HepG2 (cell line): ENCODE measurements around the gene NT5DC1. TPM values are rescaled to one million over a fixed set of nuclear protein-coding genes. Genes with fewer than 3 reads are reported as not detected.

Experiments used
- BCL6 ChIP-seq: IDR thresholded peaks from 2 replicates; pipeline ENCODE4 v1.6.1; 2016; ENCODE audit warnings: missing genetic modification reagents, missing compliant biosample characterization
- ZHX1 ChIP-seq: sonication (generic); formaldehyde crosslinking; IDR thresholded peaks from 2 replicates; pipeline ENCODE4 v1.8.1; 2022; ENCODE audit warnings: low read depth, mild to moderate bottlenecking, missing genetic modification reagents
- ZNF468 ChIP-seq: sonication (generic); formaldehyde crosslinking; IDR thresholded peaks from 2 replicates; pipeline ENCODE4 v1.8.0; 2022; ENCODE audit warnings: mild to moderate bottlenecking, moderate library complexity, missing genetic modification reagents
- ZNF513 ChIP-seq: sonication (generic); formaldehyde crosslinking; conservative IDR thresholded peaks from 2 replicates; pipeline ENCODE4 v1.5.0; 2020; ENCODE audit warnings: missing genetic modification reagents
- polyA plus RNA-seq, 8 experiments: library from polyadenylated mRNA; depleted of rRNA in 3 of 8; stranded (reverse) in 7 of 8; unstranded in 1 of 8; fragments of >200 nt; fragmentation: Illumina TruSeq in 4 of 8; extraction: Trizol in 4 of 8; gene quantifications; 2 replicates each; pipeline versions ENCODE4 v1.2.1 to v1.2.3, GENCODE V29; 2011 to 2016; ENCODE audit warnings: low read depth in 4 of 8, missing spikeins in 1 of 8, mixed read lengths in 1 of 8; ENCODE audit not compliant: insufficient read depth in 1 of 8
- total RNA-seq, 5 experiments: library from RNA; depleted of rRNA; stranded (reverse); fragments of >200 nt; fragmentation: Illumina TruSeq; extraction: Trizol; gene quantifications; 2 replicates each; pipeline ENCODE4 v1.2.3, GENCODE V29; 2016; ENCODE audit warnings: low read depth in 1 of 5
- TF ChIP-seq, protein P1 (sequence below): sonication (generic); formaldehyde crosslinking; IDR thresholded peaks from 2 replicates; pipeline ENCODE4 v1.9.0; 2021; ENCODE audit warnings: missing genetic modification reagents, mild to moderate bottlenecking, borderline replicate concordance
- TF ChIP-seq, protein P2 (sequence below): sonication (generic); formaldehyde crosslinking; IDR thresholded peaks from 2 replicates; pipeline ENCODE4 v1.8.0; 2023; ENCODE audit warnings: mild to moderate bottlenecking, missing genetic modification reagents
- TF ChIP-seq, protein P3 (sequence below): sonication (generic); formaldehyde crosslinking; IDR thresholded peaks from one replicate; pipeline ENCODE4 v1.5.1; 2020; ENCODE audit warnings: mild to moderate bottlenecking, missing genetic modification reagents; ENCODE audit errors: not compliant biosample characterization

NT5DC1 gene
- total and polyA plus RNA-seq, 2 of the 13 experiments (the other 11 are each of a cell fraction or from before 2014, with no cell fraction given): 27.0 to 56.1 TPM

DNA sequence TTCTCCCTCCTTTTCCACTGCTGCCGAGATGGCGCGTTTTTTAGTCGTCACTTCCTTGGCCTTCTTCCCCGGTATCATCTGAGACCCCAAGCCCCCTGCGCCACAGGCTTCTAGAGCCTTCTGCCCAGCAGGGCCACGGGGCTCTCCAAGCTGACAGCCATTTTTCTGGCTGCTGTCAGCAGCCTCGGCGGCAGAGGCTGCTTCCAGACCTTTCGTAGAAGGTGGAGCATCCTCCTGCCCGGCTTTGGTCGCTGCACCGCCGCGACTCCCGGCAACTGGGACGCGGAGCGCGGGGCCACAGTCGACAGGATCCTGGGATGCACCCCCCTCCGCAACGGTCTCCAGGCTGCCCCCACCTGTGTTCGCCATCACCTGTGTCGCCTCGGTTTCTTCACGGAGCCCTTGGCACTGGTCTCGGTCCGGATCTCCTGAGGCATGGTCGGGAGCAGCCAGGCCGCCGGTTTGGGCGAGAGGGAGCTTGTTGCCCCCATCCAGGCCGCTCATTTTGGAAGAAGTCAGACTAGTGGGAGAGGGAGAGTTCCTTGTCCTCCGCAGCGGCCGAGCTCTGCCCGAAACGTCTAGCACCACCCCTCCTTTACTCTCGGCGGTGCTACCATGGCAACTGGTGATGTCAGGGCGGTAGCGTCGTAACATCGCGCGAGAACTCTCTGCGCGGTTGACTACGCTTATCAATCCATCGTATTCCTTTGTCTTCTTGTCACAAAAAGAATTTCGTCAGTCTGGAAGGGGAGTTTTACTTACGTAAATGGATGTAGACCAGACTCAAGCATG lies 153.0 kb downstream of the NT5DC1 start, which contains the start of gene TSPYL4 (continued):
- TF ChIP-seq ZHX1 (CRISPR knock-in tag) (peak; percentile 81), BCL6 (CRISPR knock-in tag) (no peak; the same call in 1 of the 2 replicates), ZNF513 (CRISPR knock-in tag) (no peak), ZNF468 (CRISPR knock-in tag) (no peak)
- TF ChIP-seq, protein P1, sequence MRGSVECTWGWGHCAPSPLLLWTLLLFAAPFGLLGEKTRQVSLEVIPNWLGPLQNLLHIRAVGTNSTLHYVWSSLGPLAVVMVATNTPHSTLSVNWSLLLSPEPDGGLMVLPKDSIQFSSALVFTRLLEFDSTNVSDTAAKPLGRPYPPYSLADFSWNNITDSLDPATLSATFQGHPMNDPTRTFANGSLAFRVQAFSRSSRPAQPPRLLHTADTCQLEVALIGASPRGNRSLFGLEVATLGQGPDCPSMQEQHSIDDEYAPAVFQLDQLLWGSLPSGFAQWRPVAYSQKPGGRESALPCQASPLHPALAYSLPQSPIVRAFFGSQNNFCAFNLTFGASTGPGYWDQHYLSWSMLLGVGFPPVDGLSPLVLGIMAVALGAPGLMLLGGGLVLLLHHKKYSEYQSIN: no peak
- TF ChIP-seq, protein P2, sequence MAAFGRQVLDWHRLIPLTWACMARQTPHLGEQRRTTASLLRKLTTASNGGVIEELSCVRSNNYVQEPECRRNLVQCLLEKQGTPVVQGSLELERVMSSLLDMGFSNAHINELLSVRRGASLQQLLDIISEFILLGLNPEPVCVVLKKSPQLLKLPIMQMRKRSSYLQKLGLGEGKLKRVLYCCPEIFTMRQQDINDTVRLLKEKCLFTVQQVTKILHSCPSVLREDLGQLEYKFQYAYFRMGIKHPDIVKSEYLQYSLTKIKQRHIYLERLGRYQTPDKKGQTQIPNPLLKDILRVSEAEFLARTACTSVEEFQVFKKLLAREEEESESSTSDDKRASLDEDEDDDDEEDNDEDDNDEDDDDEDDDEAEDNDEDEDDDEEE (CRISPR knock-in tag): peak; percentile 98
- TF ChIP-seq, protein P3, sequence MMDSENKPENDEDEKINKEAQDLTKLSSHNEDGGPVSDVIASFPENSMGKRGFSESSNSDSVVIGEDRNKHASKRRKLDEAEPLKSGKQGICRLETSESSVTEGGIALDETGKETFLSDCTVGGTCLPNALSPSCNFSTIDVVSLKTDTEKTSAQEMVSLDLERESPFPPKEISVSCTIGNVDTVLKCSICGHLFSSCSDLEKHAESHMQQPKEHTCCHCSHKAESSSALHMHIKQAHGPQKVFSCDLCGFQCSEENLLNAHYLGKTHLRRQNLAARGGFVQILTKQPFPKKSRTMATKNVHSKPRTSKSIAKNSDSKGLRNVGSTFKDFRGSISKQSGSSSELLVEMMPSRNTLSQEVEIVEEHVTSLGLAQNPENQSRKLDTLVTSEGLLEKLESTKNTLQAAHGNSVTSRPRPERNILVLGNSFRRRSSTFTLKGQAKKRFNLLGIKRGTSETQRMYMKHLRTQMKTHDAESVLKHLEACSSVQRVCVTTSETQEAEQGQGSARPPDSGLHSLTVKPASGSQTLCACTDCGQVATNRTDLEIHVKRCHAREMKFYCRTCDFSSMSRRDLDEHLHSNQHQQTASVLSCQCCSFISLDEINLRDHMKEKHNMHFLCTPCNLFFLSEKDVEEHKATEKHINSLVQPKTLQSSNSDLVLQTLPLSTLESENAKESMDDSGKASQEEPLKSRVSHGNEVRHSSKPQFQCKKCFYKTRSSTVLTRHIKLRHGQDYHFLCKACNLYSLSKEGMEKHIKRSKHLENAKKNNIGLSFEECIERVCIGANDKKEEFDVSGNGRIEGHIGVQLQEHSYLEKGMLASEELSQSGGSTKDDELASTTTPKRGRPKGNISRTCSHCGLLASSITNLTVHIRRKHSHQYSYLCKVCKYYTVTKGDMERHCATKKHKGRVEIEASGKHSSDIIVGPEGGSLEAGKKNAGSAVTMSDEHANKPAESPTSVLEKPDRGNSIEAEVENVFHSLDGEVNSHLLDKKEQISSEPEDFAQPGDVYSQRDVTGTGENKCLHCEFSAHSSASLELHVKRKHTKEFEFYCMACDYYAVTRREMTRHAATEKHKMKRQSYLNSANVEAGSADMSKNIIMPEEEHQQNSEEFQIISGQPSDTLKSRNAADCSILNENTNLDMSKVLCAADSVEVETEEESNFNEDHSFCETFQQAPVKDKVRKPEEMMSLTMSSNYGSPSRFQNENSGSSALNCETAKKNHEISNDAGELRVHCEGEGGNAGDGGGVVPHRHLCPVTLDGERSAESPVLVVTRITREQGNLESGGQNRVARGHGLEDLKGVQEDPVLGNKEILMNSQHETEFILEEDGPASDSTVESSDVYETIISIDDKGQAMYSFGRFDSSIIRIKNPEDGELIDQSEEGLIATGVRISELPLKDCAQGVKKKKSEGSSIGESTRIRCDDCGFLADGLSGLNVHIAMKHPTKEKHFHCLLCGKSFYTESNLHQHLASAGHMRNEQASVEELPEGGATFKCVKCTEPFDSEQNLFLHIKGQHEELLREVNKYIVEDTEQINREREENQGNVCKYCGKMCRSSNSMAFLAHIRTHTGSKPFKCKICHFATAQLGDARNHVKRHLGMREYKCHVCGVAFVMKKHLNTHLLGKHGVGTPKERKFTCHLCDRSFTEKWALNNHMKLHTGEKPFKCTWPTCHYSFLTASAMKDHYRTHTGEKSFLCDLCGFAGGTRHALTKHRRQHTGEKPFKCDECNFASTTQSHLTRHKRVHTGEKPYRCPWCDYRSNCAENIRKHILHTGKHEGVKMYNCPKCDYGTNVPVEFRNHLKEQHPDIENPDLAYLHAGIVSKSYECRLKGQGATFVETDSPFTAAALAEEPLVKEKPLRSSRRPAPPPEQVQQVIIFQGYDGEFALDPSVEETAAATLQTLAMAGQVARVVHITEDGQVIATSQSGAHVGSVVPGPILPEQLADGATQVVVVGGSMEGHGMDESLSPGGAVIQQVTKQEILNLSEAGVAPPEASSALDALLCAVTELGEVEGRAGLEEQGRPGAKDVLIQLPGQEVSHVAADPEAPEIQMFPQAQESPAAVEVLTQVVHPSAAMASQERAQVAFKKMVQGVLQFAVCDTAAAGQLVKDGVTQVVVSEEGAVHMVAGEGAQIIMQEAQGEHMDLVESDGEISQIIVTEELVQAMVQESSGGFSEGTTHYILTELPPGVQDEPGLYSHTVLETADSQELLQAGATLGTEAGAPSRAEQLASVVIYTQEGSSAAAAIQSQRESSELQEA (CRISPR knock-in tag): peak; percentile 93
